Activated naive CD4-positive, alpha-beta T cell treated with anti-CD3 and anti-CD28 coated beads, Interleukin-2, amount 50 U/mL, for 16 hours (primary cell): Measurements from ENCODE around the gene AQP12B.
A peak's percentile ranks its signal among the peaks of the same experiment; 100 is the strongest.

Source experiments
- DNase-seq: peaks from one replicate; pipeline ENCODE4 v3.0.0-alpha.2; 2020

AQP12B gene

DNA sequence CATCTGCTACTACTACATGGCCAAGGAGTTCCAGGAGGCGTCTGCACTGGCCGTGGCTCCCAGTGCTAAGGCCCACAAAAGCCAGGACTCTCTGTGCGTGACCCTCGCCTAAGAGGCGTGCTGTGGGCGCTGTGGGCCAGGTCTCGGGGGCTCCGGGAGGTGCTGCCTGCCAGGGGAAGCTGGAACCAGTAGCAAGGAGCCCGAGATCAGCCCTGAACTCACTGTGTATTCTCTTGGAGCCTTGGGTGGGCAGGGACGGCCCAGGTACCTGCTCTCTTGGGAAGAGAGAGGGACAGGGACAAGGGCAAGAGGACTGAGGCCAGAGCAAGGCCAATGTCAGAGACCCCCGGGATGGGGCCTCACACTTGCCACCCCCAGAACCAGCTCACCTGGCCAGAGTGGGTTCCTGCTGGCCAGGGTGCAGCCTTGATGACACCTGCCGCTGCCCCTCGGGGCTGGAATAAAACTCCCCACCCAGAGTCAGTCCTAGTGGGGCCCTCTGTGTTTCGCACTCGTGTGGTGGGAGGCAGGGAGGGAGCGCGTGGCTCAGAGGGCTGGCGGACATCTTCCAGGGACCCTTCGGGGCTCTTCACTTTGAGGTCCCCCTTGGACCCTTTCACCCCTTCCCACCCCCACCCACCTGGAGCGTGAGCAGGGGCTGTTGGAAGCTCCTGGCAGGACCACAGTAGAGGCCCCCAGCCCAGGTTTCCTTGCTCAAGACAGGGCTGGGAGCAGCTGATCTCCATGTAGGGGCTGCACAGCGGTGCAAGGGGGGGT, 51.7 kb downstream of the AQP12B start:
- no peak for DNase-seq

DNA sequence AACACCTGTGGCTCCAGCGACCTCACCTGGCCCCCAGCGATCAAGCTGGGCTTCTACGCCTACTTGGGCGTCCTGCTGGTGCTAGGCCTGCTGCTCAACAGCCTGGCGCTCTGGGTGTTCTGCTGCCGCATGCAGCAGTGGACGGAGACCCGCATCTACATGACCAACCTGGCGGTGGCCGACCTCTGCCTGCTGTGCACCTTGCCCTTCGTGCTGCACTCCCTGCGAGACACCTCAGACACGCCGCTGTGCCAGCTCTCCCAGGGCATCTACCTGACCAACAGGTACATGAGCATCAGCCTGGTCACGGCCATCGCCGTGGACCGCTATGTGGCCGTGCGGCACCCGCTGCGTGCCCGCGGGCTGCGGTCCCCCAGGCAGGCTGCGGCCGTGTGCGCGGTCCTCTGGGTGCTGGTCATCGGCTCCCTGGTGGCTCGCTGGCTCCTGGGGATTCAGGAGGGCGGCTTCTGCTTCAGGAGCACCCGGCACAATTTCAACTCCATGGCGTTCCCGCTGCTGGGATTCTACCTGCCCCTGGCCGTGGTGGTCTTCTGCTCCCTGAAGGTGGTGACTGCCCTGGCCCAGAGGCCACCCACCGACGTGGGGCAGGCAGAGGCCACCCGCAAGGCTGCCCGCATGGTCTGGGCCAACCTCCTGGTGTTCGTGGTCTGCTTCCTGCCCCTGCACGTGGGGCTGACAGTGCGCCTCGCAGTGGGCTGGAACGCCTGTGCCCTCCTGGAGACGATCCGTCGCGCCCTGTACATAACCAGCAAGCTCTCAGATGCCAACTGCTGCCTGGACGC, 52.5 kb downstream of the AQP12B start:
- no peak for DNase-seq

DNA sequence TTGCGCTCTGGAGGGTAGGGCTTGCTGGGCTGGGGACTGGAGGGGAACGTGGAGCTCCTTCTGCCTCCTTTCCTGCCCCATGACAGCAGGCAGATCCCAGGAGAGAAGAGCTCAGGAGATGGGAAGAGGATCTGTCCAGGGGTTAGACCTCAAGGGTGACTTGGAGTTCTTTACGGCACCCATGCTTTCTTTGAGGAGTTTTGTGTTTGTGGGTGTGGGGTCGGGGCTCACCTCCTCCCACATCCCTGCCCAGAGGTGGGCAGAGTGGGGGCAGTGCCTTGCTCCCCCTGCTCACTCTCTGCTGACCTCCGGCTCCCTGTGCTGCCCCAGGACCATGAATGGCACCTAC, 53.1 kb downstream of the AQP12B start:
- DNase-seq = no peak

DNA sequence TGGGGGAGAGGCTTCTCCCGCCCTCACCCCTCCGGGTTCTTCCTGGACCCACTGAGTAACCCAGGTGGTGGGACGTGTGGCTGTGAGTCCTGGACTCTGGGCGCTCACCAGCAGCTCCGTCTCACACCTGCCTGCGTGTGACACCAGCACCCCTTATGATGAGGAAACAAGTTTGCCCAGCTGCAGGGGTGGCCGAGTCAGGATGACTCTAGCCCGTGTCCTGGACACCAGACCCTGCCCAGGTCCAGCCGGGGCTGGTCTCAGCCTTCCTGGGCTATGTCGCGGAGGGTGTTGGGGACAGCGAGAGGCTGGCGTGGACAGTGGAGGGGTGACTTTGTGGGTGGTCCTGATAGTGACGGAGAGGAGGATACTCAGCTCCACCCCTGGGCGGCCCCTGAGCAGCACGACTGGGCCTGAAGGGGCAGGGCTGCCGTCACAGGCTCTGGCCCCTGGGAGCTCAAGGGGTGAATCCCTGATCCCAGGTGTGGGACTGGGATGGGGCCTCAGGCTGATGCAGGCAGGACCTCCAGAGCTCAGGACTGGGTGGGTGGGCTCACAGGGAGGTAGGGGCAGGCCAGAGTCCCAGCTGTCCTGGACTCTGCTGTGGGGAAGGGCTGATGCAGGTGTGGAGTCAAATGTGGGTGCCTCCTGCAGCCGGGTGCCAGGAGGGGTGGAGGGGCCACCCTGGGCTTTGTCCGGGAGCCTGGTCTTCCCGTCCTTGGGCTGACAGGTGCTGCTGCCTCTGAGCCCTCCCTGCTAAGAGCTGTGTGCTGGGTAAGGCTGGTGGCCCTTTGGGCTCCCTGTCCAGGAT, 53.7 kb downstream of the AQP12B start:
- DNase-seq = peak; percentile 5

DNA sequence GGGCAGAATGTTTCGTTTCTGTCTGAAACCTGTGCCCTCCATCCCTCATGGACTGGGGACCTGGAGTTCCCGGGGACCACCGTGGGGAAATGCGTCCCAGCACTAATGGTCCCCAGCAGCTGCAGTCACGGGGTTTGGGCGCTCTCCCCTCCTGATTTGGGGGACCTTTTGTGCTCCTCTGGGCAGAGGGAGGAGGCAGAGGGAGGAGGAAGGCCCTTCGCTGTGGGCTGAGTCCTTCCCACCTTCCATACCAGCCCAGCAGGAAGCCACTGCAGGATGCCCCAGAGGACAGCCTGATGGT, 54.2 kb downstream of the AQP12B start:
- peak; percentile 2 for DNase-seq

DNA sequence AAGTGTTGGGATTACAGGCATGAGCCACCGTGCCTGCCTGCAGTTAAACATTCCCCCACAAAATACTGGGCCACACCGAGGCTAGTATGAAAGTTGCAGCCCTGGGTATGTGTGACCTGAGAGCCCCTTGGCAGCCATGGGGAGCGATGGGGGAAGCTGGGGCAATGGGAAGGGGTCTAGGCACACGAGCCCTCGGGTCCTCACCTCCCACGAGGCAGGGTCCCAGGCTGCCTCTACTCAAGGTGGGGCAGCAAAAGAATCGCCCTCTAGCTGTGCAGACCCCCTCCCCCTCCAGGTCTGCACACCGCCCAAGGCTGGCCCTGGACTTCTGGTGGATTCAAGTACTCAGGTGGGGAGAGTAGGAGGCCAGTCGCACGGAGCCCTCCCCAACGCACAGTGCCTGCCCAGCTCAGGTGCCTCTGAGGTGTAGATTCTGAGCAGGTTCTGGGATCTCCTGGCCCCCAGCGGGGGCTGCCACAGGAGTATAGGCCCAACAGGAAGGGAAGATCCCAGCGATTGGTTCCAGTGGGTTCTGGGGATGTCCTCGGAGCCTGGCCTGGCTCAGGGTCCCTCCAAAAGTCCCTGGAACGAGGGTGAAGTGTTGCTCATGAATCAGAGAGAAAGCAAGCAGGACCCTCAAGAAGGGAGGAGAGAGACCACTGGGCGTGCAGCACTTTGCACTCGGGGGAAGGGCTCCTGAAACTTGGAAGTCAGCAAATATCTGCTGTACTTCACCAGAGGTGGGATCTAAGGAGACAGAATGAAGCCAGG, 54.8 kb downstream of the AQP12B start:
- peak; percentile 9 for DNase-seq

DNA sequence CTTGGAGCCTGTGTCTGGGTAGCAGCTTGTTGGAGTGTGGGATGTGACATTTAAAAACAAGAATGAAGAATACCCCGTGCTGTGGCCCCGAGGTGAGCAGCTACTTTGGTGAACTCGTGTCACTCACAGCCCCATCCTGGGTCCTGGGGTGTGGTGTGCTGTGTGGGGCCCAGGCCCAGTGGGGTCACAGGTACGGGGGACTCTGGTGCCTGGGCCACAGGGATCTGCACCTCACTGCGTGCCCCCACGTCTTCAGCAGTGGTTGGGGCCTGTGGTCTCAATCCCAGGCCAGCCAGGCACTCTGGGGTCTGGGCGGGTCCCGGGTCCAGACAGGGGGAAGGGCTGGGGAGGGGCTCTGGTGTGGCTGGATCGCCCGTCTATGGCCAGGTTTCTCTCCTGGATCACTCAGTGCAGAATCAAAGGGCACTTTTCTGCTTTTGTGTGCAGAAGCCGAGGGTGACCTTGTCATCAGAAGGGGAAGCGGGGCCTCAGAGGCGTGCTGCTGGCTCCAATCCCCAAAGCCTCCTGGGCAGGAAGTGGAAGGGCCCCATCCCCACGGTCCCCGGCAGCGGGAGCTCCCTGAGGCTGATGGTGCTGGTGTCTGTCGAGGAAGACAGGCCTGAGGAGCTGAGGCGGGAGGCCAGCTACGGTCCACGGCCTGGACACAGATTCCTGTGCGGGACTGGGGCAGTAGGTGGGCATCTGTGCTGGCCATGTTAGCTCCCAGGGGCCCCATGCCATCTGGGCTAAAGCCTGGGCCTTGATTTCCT, 56.0 kb downstream of the AQP12B start:
- DNase-seq = peak; percentile 18
